Neural progenitor cell (in vitro differentiated cells): ENCODE results near the gene BOK. TPM values are rescaled to one million over a fixed set of nuclear protein-coding genes. Genes with fewer than 3 reads are reported as not detected.

Source experiments
- DNase-seq: peaks from one replicate; pipeline ENCODE4 v3.0.0-alpha.2; 2016; ENCODE audit warnings: low spot score
- H2AFZ ChIP-seq: fragments of 200-600 bp; sonication (generic); replicated peaks from 2 replicates; pipeline ENCODE4 v1.6.1; 2016; ENCODE audit warnings: antibody characterized with exemption
- H3F3A ChIP-seq: fragments of 200-600 bp; sonication (generic); 2 replicates; pipeline ENCODE4 v1.6.1; 2016; ENCODE audit warnings: antibody characterized with exemption, low read depth
- H3K27ac ChIP-seq: fragments of 200-600 bp; sonication (generic); 2 replicates; pipeline ENCODE4 v1.5.1; 2016; ENCODE audit warnings: mild to moderate bottlenecking
- H3K27me3 ChIP-seq: fragments of 200-600 bp; sonication (generic); 2 replicates; pipeline ENCODE4 v1.6.1; 2016; ENCODE audit warnings: mild to moderate bottlenecking, moderate library complexity
- H3K36me3 ChIP-seq: fragments of 200-600 bp; sonication (generic); 2 replicates; pipeline ENCODE4 v1.5.1; 2016
- H3K4me1 ChIP-seq: fragments of 200-600 bp; sonication (generic); 2 replicates; pipeline ENCODE4 v1.6.1; 2016; ENCODE audit warnings: mixed run types
- H3K4me2 ChIP-seq: fragments of 200-600 bp; sonication (generic); 2 replicates; pipeline ENCODE4 v1.6.1; 2016
- H3K4me3 ChIP-seq: fragments of 200-600 bp; sonication (generic); 2 replicates; pipeline ENCODE4 v1.5.1; 2016
- H3K79me2 ChIP-seq: fragments of 200-600 bp; sonication (generic); 2 replicates; pipeline ENCODE4 v1.6.1; 2016; ENCODE audit warnings: low read depth
- H3K9ac ChIP-seq: fragments of 200-600 bp; sonication (generic); 2 replicates; pipeline ENCODE4 v1.6.1; 2016
- H3K9me3 ChIP-seq: fragments of 200-600 bp; sonication (generic); 2 replicates; pipeline ENCODE4 v1.5.1; 2016; ENCODE audit warnings: low read depth
- H4K20me1 ChIP-seq: fragments of 200-600 bp; sonication (generic); 2 replicates; pipeline ENCODE4 v1.6.1; 2016; ENCODE audit warnings: low read depth
- H3K27ac Mint-ChIP-seq: 3 replicates; pipeline ENCODE4 v1.8.0; 2021; ENCODE audit warnings: mixed read lengths
- H3K27me3 Mint-ChIP-seq: 2 replicates; pipeline ENCODE4 v1.8.0; 2022; ENCODE audit warnings: low read depth, mild to moderate bottlenecking, inconsistent platforms, moderate library complexity, mixed read lengths; ENCODE audit not compliant: insufficient read depth
- H3K36me3 Mint-ChIP-seq: 3 replicates; pipeline ENCODE4 v1.8.0; 2021; ENCODE audit warnings: mixed read lengths
- H3K4me1 Mint-ChIP-seq: 3 replicates; pipeline ENCODE4 v1.8.0; 2021; ENCODE audit warnings: mixed read lengths
- H3K4me3 Mint-ChIP-seq: 3 replicates; pipeline ENCODE4 v1.8.0; 2021; ENCODE audit warnings: mild to moderate bottlenecking, moderate library complexity, mixed read lengths
- H3K9me3 Mint-ChIP-seq: 3 replicates; pipeline ENCODE4 v1.8.0; 2020; ENCODE audit warnings: mixed read lengths
- EZH2 ChIP-seq: fragments of 200-600 bp; sonication (generic); IDR thresholded peaks from 2 replicates; pipeline ENCODE4 v1.6.1; 2017; ENCODE audit warnings: antibody characterized with exemption, mild to moderate bottlenecking, moderate library complexity
- EZH2phosphoT487 ChIP-seq: fragments of 200-600 bp; sonication (generic); IDR thresholded peaks from 2 replicates; pipeline ENCODE4 v1.6.1; 2017; ENCODE audit warnings: antibody characterized with exemption
- total RNA-seq: library from RNA; depleted of rRNA; stranded (reverse); fragments of >200 nt; gene quantifications from 2 replicates; pipeline ENCODE4 v1.2.3, GENCODE V29; 2015; ENCODE audit warnings: low replicate concordance
- TF ChIP-seq, protein P1 (sequence below): fragments of 200-600 bp; sonication (generic); IDR thresholded peaks from 2 replicates; pipeline ENCODE4 v1.5.1; 2017; ENCODE audit warnings: antibody characterized with exemption, mild to moderate bottlenecking

Gene BOK
- total RNA-seq, 1 donor from 2014 or later = 2.0 TPM

DNA sequence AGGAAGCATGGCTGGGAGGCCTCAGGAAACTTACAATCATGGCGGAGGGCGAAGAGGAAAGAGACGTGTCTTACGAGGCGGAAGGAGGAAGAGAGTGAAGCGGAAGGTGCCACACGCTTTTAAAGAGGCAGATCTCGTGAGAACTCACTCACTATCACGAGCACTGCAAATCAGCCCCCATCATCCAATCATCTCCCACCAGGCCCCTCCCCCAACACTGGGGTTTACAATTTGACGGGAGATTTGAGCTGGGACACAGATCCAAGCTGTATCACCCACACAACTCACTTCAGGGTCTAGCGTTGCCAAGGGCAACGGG lies 5.1 kb upstream of the BOK start:
- Histone ChIP-seq H3K27me3 (peaks cover 16% of the 10 kb centered on the region), H3K4me3 (no peak overlapping the region), H3K79me2 (no peaks in the 10 kb centered on the region), H3K27ac (no peak overlapping the region), H3K4me2 (no peak overlapping the region), H2AFZ (no peak overlapping the region), H3K36me3 (no peaks in the 10 kb centered on the region), H3K9ac (no peak overlapping the region), H4K20me1 (no peaks in the 10 kb centered on the region), H3F3A (peaks cover 6% of the 10 kb centered on the region), H3K4me1 (no peaks in the 10 kb centered on the region), H3K9me3 (no peaks in the 10 kb centered on the region)
- Mint-ChIP-seq H3K36me3 (no peaks in the 10 kb centered on the region), H3K9me3 (peaks cover 17% of the 10 kb centered on the region), H3K27me3 (peaks cover 16% of the 10 kb centered on the region), H3K27ac (no peak overlapping the region), H3K4me1 (peaks cover 14% of the 10 kb centered on the region), H3K4me3 (no peak overlapping the region)
- no peak for TF ChIP-seq EZH2
- TF ChIP-seq, protein P1, sequence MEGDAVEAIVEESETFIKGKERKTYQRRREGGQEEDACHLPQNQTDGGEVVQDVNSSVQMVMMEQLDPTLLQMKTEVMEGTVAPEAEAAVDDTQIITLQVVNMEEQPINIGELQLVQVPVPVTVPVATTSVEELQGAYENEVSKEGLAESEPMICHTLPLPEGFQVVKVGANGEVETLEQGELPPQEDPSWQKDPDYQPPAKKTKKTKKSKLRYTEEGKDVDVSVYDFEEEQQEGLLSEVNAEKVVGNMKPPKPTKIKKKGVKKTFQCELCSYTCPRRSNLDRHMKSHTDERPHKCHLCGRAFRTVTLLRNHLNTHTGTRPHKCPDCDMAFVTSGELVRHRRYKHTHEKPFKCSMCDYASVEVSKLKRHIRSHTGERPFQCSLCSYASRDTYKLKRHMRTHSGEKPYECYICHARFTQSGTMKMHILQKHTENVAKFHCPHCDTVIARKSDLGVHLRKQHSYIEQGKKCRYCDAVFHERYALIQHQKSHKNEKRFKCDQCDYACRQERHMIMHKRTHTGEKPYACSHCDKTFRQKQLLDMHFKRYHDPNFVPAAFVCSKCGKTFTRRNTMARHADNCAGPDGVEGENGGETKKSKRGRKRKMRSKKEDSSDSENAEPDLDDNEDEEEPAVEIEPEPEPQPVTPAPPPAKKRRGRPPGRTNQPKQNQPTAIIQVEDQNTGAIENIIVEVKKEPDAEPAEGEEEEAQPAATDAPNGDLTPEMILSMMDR = no peak
- no peak for TF ChIP-seq EZH2phosphoT487
- DNase-seq = no peak

DNA sequence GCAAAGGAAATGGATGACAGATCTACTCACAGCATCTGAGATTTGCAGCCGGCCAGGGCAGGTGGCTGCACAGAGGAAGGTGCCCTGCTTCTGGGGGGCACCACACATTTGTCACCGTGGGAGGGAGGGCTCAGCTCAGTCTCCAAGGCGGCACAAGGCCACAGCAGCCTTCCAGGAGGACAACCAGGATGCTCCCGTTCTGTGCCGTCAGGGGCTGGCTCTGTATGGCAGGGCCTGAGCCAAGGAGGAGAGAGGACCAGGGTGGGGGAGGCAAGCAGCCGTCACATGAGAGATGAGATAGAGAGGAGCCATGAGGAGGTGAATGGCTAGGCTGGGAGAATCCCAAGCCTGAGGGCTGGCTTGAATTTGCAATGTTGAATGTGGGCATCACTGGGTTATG lies 4.6 kb upstream of the BOK start:
- TF ChIP-seq EZH2phosphoT487 = no peak
- Histone ChIP-seq H3K27me3 (peaks cover 21% of the 10 kb centered on the region), H3K9me3 (no peaks in the 10 kb centered on the region), H3K4me1 (no peaks in the 10 kb centered on the region), H3K79me2 (no peaks in the 10 kb centered on the region), H3K4me2 (no peak overlapping the region), H3K9ac (no peak overlapping the region), H2AFZ (no peak overlapping the region), H3K4me3 (no peak overlapping the region), H3F3A (peaks cover 8% of the 10 kb centered on the region), H3K36me3 (no peaks in the 10 kb centered on the region), H3K27ac (no peak overlapping the region), H4K20me1 (no peaks in the 10 kb centered on the region)
- H3K4me1 Mint-ChIP-seq = peaks cover 14% of the 10 kb centered on the region
- H3K4me3 Mint-ChIP-seq = no peak overlapping the region
- DNase-seq = no peak
- no peaks in the 10 kb centered on the region for H3K36me3 Mint-ChIP-seq
- H3K27ac Mint-ChIP-seq = peak overlapping the region; percentile 36
- peaks cover 16% of the 10 kb centered on the region for H3K27me3 Mint-ChIP-seq
- H3K9me3 Mint-ChIP-seq = peaks cover 17% of the 10 kb centered on the region

DNA sequence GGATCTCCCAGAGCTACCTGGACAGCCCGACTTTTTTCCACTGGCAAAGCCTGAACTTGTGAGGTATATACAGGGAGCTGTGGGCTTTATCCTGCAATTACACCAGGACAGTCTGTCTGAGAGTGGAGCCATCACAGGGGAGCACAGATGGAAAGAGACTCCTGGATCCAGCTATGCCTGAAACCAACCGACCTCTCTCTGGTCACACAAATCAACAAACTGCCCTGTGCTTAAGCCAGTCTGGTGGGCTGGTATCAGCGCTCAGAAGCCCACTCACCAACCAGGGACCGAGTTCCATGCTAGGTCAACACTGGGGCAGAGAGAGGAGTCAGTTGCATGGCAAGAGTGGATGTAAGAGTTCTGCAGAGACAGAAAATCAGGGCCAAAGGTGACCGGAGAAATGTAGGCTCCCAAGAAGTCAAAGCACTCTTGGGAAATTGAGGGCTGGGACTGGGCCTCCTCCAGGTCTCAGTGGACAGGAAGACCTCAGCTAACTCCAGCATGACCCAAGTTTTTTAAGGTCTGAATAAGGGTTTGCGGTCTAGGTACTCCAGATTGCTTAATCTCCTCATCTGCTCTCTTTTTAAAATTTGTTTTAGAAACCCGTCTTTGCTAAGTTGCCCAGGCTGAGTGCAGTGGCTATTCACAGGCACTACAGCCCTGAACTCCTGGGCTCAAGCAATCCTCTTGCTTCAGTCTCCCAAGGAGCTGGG lies 3.8 kb upstream of the BOK start:
- no peaks in the 10 kb centered on the region for H3K79me2 ChIP-seq
- Mint-ChIP-seq H3K4me1 (peaks cover 12% of the 10 kb centered on the region), H3K4me3 (no peak overlapping the region), H3K36me3 (no peaks in the 10 kb centered on the region), H3K27ac (no peak overlapping the region), H3K27me3 (peaks cover 12% of the 10 kb centered on the region), H3K9me3 (peaks cover 17% of the 10 kb centered on the region)
- H3K4me1 ChIP-seq = peaks cover 4% of the 10 kb centered on the region
- peaks cover 29% of the 10 kb centered on the region for H3K27me3 ChIP-seq
- H3K4me2 ChIP-seq = no peak overlapping the region
- H2AFZ ChIP-seq = no peak overlapping the region
- no peak for DNase-seq
- no peak overlapping the region for H3K4me3 ChIP-seq
- H3F3A ChIP-seq = peaks cover 8% of the 10 kb centered on the region
- H4K20me1 ChIP-seq = no peaks in the 10 kb centered on the region
- H3K9ac ChIP-seq = no peak overlapping the region
- no peaks in the 10 kb centered on the region for H3K36me3 ChIP-seq
- H3K27ac ChIP-seq = no peak overlapping the region
- H3K9me3 ChIP-seq = no peaks in the 10 kb centered on the region
- TF ChIP-seq EZH2 (no peak), EZH2phosphoT487 (no peak)
- TF ChIP-seq, protein P1 = no peak

DNA sequence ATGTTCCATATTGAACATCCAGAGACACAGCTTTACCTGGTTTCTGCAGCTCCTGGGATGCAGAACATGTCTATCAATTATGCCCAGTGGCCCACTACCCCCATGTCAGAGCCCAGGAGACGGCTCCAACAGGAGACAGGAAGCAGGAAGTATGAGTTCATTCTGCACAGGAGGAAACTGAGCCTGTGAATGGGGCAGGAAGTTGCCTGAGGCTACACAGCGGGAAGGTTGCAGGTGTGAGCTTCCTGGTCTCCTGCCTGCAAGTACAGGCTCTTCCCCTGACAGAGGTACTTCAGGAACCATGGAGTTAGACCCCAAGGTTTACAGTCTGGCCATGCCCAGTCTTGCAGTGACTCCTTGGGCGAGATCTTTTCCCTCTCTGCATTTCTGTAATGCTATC lies 2.8 kb upstream of the BOK start:
- H3K9me3 Mint-ChIP-seq = peaks cover 17% of the 10 kb centered on the region
- H3K79me2 ChIP-seq = no peaks in the 10 kb centered on the region
- H3K36me3 Mint-ChIP-seq = no peaks in the 10 kb centered on the region
- no peaks in the 10 kb centered on the region for H3K9me3 ChIP-seq
- H3K27me3 Mint-ChIP-seq = peaks cover 12% of the 10 kb centered on the region
- H3K4me2 ChIP-seq = no peak overlapping the region
- no peak overlapping the region for H3K4me3 ChIP-seq
- peaks cover 15% of the 10 kb centered on the region for H3F3A ChIP-seq
- peaks cover 35% of the 10 kb centered on the region for H3K27me3 ChIP-seq
- TF ChIP-seq, protein P1 = no peak
- TF ChIP-seq EZH2 (no peak), EZH2phosphoT487 (no peak)
- peaks cover 12% of the 10 kb centered on the region for H3K4me1 Mint-ChIP-seq
- H3K4me3 Mint-ChIP-seq = no peak overlapping the region
- H3K27ac ChIP-seq = no peak overlapping the region
- no peak for DNase-seq
- peaks cover 5% of the 10 kb centered on the region for H3K4me1 ChIP-seq
- no peak overlapping the region for H2AFZ ChIP-seq
- H4K20me1 ChIP-seq = no peaks in the 10 kb centered on the region
- no peak overlapping the region for H3K9ac ChIP-seq
- H3K36me3 ChIP-seq = no peaks in the 10 kb centered on the region
- no peak overlapping the region for H3K27ac Mint-ChIP-seq
